HL-60 (cell line): ENCODE results near the gene DPH5.

ENCODE experiments used
- GABPA ChIP-seq: IDR thresholded peaks from 2 replicates; pipeline ENCODE4 v1.6.1; 2012; ENCODE audit warnings: low read depth
- POLR2AphosphoS5 ChIP-seq: IDR thresholded peaks from 2 replicates; pipeline ENCODE4 v1.6.1; 2012; ENCODE audit warnings: low read depth
- REST ChIP-seq: IDR thresholded peaks from 2 replicates; pipeline ENCODE4 v1.6.1; 2012; ENCODE audit warnings: low read depth; ENCODE audit not compliant: insufficient replicate concordance
- TF ChIP-seq, protein P1 (sequence below): IDR thresholded peaks from one replicate; pipeline ENCODE4 v1.5.1; 2011; ENCODE audit warnings: low read length, control low read depth, inconsistent platforms; ENCODE audit not compliant: insufficient read depth

GRCh38 chr1:101073836-101074235, 48.3 kb upstream of the DPH5 start:
- TF ChIP-seq, protein P1, sequence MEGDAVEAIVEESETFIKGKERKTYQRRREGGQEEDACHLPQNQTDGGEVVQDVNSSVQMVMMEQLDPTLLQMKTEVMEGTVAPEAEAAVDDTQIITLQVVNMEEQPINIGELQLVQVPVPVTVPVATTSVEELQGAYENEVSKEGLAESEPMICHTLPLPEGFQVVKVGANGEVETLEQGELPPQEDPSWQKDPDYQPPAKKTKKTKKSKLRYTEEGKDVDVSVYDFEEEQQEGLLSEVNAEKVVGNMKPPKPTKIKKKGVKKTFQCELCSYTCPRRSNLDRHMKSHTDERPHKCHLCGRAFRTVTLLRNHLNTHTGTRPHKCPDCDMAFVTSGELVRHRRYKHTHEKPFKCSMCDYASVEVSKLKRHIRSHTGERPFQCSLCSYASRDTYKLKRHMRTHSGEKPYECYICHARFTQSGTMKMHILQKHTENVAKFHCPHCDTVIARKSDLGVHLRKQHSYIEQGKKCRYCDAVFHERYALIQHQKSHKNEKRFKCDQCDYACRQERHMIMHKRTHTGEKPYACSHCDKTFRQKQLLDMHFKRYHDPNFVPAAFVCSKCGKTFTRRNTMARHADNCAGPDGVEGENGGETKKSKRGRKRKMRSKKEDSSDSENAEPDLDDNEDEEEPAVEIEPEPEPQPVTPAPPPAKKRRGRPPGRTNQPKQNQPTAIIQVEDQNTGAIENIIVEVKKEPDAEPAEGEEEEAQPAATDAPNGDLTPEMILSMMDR, result no peak
- TF ChIP-seq REST (no peak), GABPA (no peak), POLR2AphosphoS5 (no peak)
